Right atrium auricular region (tissue), 2 donors: ENCODE results near the gene GRAPL. TPM values are rescaled to one million over a fixed set of nuclear protein-coding genes. Genes with fewer than 3 reads are reported as not detected.
"Not testable (repeated sequence)": the region's sequence is repeated elsewhere in the genome, so short reads cannot be mapped to it uniquely, and the experiment has no call there.

Experiments
- DNase-seq: peaks from one replicate; pipeline ENCODE4 v3.0.0-alpha.2; 2019; ENCODE audit warnings: low spot score
- H3K27ac ChIP-seq, 2 donors: fragments of 200-600 bp; sonication (generic); 1 replicate in 1 of 2; 2 replicates in 1 of 2; pipeline ENCODE4 v1.5.1; 2016 to 2019
- H3K27me3 ChIP-seq, 2 donors: fragments of 200-600 bp; sonication (generic); one replicate each; pipeline versions ENCODE4 v1.5.1 to v1.6.0; 2017 to 2019
- H3K36me3 ChIP-seq: fragments of 200-600 bp; sonication (generic); one replicate; pipeline ENCODE4 v1.5.1; 2016
- H3K4me1 ChIP-seq, 2 donors: fragments of 200-600 bp; sonication (generic); one replicate each; pipeline versions ENCODE4 v1.5.1 to v1.6.0; 2017 to 2019
- H3K4me3 ChIP-seq, 2 donors: fragments of 200-600 bp; sonication (generic); 1 replicate in 1 of 2; 2 replicates in 1 of 2; pipeline ENCODE4 v1.5.1; 2017 to 2019; ENCODE audit warnings: mild to moderate bottlenecking in 1 of 2, moderate library complexity in 1 of 2
- H3K9me3 ChIP-seq, 2 donors: fragments of 200-600 bp; sonication (generic); one replicate each; pipeline ENCODE4 v1.5.1; 2019
- total RNA-seq, 2 donors: library from RNA; depleted of rRNA; stranded (reverse); fragments of >200 nt; gene quantifications; one replicate each; pipeline ENCODE4 v1.1.0, GENCODE V29; 2016
- TF ChIP-seq, protein P1 (sequence below), 2 donors: fragments of 200-600 bp; sonication (generic); IDR thresholded peaks; one replicate each; pipeline ENCODE4 v1.5.1; 2019; ENCODE audit warnings: antibody characterized with exemption in 2 of 2

The GRAPL gene
- 1 to 10 TPM in 1 of 2 donors, not detected in 1; 1.4 TPM for total RNA-seq

- H3K9me3 ChIP-seq, DNase-seq, H3K4me1 ChIP-seq: not testable (repeated sequence)
Observed at GRCh38 chr17:19127148-19127980, at the start of gene GRAPL. Gene GRAPL (plus strand): TSS chr17:19127589. CDS start chr17:19127620, 31 bp downstream.

DNA sequence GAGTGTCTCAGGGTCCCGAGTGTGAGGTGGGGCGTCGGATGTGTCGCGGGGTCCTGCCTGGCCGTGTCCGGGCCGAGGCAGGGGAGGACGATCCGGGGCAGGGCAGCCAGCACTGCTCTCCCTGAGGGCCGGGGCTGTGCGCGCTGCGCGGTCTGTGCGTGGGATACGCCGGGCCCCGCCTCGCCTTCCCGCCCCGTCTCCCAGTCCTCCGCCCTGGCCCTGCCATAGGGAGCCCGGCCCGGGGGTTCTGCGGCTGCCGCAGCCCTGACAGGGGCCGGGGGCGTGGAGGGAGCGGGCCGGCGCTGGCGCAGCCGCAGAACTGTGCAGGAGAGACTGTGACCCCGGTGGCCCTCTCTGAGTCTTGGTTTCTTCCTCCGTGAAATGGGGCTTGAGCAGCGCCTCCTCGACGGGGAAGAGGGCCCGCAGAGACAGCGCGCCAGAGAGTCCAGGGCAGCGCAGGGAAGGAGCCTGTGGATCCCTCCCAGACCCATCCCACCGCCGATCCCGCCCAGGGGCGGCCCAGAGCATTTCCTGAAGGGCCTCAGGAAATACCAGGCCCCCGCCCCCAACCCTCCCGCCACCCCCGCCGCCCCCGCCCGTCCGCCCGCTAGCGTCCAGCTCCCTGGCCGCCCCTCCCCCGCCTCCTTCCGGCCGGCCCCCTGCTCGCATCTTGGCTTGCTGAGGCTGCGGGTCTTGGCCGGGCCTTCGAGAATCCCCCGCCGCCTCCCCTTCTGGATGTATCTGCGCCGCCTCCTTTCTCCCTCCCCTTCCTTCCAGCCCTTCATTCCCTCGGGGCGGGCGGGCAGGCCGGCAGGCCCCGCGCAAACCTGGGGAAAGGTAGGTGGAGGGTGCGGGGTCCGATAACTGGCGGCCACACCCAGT is 38.3 kb upstream of the GRAPL start:
- not testable (repeated sequence) for H3K27ac ChIP-seq, H3K9me3 ChIP-seq, H3K4me1 ChIP-seq, H3K4me3 ChIP-seq, H3K27me3 ChIP-seq, DNase-seq, H3K36me3 ChIP-seq

More at GRCh38 chr17:19127148-19127980, at the start of gene GRAPL:
- H3K36me3 ChIP-seq, H3K27ac ChIP-seq, H3K27me3 ChIP-seq, H3K4me3 ChIP-seq: not testable (repeated sequence)

GRCh38 chr17:19090058-19090772 is 37.2 kb upstream of the GRAPL start:
- not testable (repeated sequence) for H3K27ac ChIP-seq, H3K27me3 ChIP-seq, H3K4me3 ChIP-seq, H3K4me1 ChIP-seq, DNase-seq, H3K9me3 ChIP-seq, H3K36me3 ChIP-seq

- not testable (repeated sequence) for H3K4me3 ChIP-seq, H3K9me3 ChIP-seq, H3K36me3 ChIP-seq, H3K27me3 ChIP-seq, H3K4me1 ChIP-seq
- H3K27ac ChIP-seq: peak overlapping the region in 1 of 2 donors; percentile 68
- DNase-seq: peak; percentile 58
Observed at GRCh38 chr17:19092737-19093683, 34.4 kb upstream of the GRAPL start.

- not testable (repeated sequence) for H3K9me3 ChIP-seq, H3K27me3 ChIP-seq, H3K4me3 ChIP-seq, H3K4me1 ChIP-seq, H3K36me3 ChIP-seq
- peak; percentile 53 for DNase-seq
- H3K27ac ChIP-seq: peak overlapping the region in 1 of 2 donors; percentile 68
Observed at GRCh38 chr17:19093684-19094438, 33.5 kb upstream of the GRAPL start.

GRCh38 chr17:19108517-19108916 is 18.9 kb upstream of the GRAPL start:
- not testable (repeated sequence) for DNase-seq, H3K27ac ChIP-seq, H3K9me3 ChIP-seq, H3K27me3 ChIP-seq, H3K4me3 ChIP-seq, H3K4me1 ChIP-seq, H3K36me3 ChIP-seq

GRCh38 chr17:19110189-19111097 is 16.9 kb upstream of the GRAPL start:
- not testable (repeated sequence) for H3K4me1 ChIP-seq, H3K9me3 ChIP-seq, H3K36me3 ChIP-seq, DNase-seq, H3K27me3 ChIP-seq
- peak overlapping the region in 1 of 2 donors; percentile 81 for H3K27ac ChIP-seq
- H3K4me3 ChIP-seq: peak overlapping the region; percentile 23 to 46

DNA sequence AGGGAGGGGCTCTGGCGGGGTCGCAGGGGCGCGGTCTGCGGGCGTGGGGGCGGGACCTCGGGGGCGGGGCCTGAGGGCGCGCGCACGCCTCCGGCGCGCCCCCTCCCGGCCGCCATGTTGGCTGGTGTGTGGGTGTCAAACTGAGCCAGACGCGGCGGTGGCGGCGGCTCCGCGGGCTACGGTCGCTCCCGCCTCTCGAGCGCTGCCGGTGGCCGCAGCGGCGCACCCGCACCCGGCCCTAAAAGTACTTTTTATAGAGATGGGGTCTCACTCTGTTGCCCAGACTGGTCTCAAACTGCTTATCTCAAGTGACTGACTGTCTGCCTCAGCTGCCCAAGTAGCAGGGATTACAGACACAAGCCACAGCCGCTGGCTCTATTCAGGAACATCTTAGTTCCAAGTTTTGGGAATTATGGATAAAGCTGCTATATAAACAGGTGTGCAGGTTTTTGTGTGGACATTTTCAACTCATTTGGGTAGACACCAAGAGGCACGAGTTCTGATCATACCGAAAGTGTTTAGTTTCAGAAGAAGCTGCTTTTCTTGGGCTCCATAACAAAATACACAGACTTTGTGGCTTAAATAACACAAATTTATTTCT is 16.2 kb upstream of the GRAPL start:
- peak; percentile 64 for DNase-seq
- TF ChIP-seq, protein P1, sequence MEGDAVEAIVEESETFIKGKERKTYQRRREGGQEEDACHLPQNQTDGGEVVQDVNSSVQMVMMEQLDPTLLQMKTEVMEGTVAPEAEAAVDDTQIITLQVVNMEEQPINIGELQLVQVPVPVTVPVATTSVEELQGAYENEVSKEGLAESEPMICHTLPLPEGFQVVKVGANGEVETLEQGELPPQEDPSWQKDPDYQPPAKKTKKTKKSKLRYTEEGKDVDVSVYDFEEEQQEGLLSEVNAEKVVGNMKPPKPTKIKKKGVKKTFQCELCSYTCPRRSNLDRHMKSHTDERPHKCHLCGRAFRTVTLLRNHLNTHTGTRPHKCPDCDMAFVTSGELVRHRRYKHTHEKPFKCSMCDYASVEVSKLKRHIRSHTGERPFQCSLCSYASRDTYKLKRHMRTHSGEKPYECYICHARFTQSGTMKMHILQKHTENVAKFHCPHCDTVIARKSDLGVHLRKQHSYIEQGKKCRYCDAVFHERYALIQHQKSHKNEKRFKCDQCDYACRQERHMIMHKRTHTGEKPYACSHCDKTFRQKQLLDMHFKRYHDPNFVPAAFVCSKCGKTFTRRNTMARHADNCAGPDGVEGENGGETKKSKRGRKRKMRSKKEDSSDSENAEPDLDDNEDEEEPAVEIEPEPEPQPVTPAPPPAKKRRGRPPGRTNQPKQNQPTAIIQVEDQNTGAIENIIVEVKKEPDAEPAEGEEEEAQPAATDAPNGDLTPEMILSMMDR (IDR thresholded peaks at IDR 0.05): peak in 1 of 2 donors; percentile 56
- not testable (repeated sequence) for H3K4me1 ChIP-seq, H3K27me3 ChIP-seq, H3K36me3 ChIP-seq, H3K9me3 ChIP-seq
- Histone ChIP-seq H3K4me3 (peak overlapping the region; percentile 23 to 46), H3K27ac (peak overlapping the region; percentile 81 to 87)

DNA sequence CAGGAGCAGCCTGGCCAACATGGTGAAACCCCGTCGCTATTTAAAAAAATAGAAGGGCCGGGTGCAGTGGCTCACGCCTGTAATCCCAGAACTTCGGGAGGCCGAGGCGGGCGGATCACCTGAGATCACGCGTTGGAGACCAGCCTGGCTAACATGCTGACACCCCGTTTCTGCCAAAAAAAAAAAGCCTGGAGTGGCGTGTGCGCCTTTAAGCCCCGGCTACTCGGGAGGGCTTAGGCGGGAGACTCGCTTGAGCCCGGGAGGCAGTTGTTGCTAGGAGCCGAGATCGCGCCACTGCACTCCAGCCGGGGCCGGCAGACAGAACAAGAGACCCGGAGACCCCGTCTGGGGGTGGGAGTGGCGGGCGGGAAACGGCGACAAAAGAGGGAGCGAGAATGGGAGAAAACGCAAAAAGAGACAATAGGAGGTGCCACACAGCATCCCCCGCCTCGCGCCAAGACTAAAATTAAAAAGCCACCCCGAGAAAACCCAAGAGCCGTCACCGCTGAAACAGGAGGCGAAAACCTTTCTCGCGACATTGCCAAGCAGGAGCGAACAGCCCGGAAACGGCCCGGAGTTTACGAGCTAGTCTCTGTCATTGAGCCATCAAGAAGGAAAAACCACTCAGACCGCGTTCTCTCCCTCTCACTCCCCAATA is 15.5 kb upstream of the GRAPL start:
- Histone ChIP-seq H3K4me3 (peak overlapping the region in 1 of 2 donors; percentile 23), H3K27ac (peak overlapping the region in 1 of 2 donors; percentile 87)
- H3K36me3 ChIP-seq, H3K9me3 ChIP-seq, H3K27me3 ChIP-seq, H3K4me1 ChIP-seq: not testable (repeated sequence)
- peak; percentile 86 for DNase-seq

DNA sequence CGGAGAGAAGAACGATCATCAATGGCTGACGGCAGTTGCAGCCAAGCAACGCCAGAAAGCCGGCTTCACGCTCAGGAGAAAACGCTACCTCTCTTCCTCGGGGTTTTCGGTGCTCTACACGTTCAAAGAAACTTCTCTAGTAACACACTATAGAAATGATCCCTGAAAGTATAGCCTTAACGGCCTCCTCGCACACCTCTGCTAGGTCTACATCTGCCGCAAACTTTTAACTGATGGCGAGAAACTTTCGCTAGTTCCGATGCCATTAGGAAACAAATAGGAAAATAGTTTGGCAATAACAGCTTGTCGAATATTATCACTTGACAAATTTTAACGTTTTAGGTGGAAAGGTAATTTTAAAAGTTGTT is 14.9 kb upstream of the GRAPL start:
- H3K27me3 ChIP-seq, H3K9me3 ChIP-seq, H3K4me1 ChIP-seq, H3K36me3 ChIP-seq, DNase-seq, H3K4me3 ChIP-seq: not testable (repeated sequence)
- H3K27ac ChIP-seq: peak overlapping the region in 1 of 2 donors; percentile 87
